Bladder microvascular endothelial cell (primary cell): Measurements from ENCODE around the gene TMEM35B. TPM values are rescaled to one million over a fixed set of nuclear protein-coding genes. Genes with fewer than 3 reads are reported as not detected.

ENCODE experiments used
- total RNA-seq: library from RNA; depleted of rRNA; stranded (reverse); fragments of >200 nt; gene quantifications from 2 replicates; pipeline ENCODE4 v1.2.3, GENCODE V29; 2014

TMEM35B gene
- 19.4 and 22.2 TPM in 2 replicates for total RNA-seq

GRCh38 chr1:34984793-34985608 is at the start of gene TMEM35B:
TMEM35B (minus strand) TSS chr1:34985347; CDS start chr1:34985305, 42 bp downstream.

Other genes starting within 250 kb of the TMEM35B start
- not detected in 2 replicates for gene GJB5, start 230.3 kb downstream of the TMEM35B start, total RNA-seq
- gene GJB4, start 225.6 kb downstream of the TMEM35B start, total RNA-seq, result not detected in 2 replicates
- gene GJB3, start 204.1 kb downstream of the TMEM35B start, total RNA-seq, result not detected in 2 replicates
- 2.6 and 130 TPM in 2 replicates for gene GJA4, start 192.3 kb downstream of the TMEM35B start, total RNA-seq
- 30.1 and 67.7 TPM in 2 replicates for gene SMIM12, start 125.6 kb downstream of the TMEM35B start, total RNA-seq
- gene DLGAP3, start 55.7 kb downstream of the TMEM35B start, total RNA-seq, result under 0.01 TPM in 2 replicates
- gene ZMYM6, start 46.6 kb upstream of the TMEM35B start, total RNA-seq, result 8.1 and 11.8 TPM in 2 replicates
- gene ZMYM1, start 94.0 kb upstream of the TMEM35B start, total RNA-seq, result 11.8 and 27.1 TPM in 2 replicates
- 211 and 373 TPM in 2 replicates for gene SFPQ, start 207.8 kb upstream of the TMEM35B start, total RNA-seq